GM18519 (cell line): ENCODE measurements around the gene DFFA.
"Not testable (repeated sequence)": the region's sequence is repeated elsewhere in the genome, so short reads cannot be mapped to it uniquely, and the experiment has no call there.

ENCODE experiments used
- ATAC-seq: cut with Tn5 transposase; IDR thresholded peaks from one replicate; pipeline ENCODE4 v1.9.1; 2021; ENCODE audit warnings: mild to moderate bottlenecking, moderate library complexity; ENCODE audit not compliant: unreplicated experiment, low FRiP score

DFFA gene

DNA sequence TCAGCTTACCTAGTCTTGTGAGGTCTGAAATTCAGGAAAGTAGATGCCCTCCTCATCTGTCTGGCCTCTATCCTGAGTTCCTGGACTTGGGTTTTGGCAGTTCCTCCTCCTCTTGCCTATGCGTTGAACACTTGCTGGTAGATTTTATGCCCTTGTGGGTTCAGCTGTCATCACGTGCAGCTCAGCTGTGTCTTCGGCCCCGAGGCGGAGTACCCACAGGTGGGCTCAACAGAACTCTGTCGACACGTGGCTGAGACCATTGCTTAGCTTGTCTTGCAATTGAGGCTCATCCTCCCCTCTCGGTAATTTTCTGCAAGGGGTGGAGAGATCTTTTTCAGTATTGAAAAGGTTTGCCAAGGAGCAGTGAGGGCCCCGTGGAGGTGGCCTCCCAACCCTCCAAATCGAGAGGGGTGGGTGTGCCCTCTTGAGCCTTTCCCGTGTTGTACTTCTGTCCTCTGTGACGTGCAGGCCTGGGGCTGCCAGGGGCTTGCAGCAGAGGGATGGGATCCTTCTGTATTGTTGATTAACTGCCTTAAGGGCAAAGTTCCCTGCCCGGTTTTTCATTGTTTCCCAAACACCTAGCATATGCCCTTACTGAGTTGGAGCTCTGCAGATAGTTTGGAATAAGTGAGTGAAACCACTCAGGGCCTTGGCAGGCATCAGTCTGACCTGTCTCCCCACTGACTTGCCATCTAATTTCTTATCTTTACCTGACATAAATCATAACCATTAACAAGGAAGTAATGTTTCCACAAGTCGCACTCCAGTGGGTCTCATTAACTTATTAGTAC, 39.2 kb downstream of the DFFA start:
- ATAC-seq, result no peak

DNA sequence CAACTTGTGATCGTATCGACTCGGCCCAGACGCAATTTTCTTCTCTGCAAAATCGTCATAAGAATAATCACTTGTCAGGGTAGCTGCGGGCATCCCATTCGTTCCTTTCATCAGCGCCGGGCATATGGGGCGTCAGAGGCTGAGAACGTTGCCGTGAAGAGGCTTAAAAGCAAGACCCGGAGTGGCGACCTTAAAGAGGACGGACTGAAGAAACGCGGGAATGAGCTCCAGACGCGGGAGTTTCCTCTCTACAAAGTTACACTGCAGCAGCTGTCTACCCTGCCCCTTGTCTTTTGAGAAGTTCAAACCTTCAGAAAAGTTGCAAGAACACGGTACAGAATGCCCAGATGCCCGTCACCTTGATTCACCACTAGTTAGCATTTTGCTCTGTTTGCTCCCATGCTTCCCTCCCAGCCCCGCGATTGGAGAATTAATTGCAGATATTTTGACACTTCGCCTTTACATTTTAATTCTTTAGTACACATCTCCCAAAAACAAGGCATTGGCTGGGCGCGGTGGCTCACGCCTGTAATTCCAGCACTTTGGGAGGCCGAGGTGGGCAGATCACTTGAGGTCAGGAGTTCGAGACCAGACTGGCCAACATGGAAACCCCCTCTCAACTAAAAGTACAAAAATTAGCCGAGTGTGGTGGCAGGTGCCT, 41.1 kb downstream of the DFFA start:
- ATAC-seq, result no peak

DNA sequence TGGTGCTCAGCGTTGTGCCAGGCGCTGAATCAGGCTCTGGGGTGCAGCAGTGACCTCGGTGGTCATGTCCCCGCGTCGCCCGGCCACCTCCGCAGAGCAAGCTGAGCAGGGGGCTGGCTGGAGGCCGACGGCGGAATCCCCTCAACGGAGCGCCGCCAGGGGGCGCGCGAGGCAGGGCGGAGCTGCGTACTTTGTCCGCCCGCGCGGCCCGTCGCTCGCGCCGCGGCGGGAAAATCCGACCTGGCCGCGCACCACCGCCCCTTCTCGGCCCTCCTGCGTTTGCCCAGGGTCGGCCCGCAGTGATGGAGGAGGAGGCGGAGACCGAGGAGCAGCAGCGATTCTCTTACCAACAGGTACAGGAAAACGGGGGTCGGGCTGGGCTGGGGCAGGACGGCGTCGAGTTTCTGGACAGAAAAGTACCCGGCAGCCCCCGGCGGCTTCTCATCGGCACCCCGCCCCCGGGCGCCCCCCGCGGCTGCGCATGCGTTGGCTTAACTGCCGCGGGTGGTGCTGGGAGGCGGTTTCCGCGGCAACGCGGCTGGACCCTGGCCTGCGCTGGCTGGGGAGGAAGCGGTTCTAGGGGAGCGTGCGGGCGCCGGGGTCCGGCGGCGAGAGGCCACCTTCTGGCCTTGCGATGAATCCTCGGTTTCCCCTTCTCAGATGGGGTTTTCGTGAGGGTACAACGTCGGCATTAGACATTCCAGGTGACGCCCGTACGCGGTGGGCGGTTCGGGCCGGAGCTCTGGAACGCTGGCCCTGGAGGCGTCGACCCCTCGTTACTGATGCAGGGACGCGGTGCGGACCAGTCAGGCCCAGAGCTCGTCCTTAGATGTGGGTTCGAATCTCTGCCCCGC, 41.9 kb downstream of the DFFA start, which contains the start of gene CENPS:
Gene CENPS (plus strand): TSS at position 218 of the 854 bp plus-strand sequence. CDS start 85 bp downstream, at position 303.
- ATAC-seq, result peak; percentile 63

DNA sequence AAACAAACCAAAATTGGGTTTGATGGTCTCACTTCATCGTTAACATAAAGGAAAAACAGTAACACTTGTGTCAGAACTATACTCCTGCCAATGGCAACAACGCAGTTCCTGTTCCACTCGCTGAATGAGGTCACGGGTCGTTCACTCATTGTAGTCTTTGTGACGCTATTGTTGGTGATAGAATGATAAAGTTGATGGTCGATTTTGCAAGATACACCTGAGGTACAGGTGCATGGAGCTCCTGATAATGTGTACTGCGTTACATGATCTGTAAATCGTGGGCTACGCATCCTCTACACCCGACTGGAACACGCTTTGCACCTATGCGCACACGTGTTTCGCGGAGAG, 42.5 kb downstream of the DFFA start:
- no peak for ATAC-seq

DNA sequence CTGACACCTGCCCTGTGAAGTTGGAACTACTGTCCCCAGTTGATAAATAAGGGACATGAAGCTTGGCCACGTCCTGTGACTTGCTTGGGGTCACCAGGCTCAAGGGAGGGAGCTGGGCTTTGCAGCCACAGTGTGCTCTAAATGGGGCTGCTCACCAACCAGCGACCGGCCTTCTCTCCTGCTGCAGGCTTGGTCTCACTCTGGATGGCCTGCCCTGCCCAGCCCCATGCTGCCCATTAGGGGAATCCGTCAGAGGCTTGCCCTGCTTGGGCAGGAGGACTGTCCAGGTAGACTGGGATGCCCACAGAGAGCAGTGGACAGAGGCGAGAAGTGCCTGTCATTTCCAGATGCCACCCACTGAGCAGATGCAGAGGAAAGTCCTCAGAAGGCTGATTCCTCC, 43.3 kb downstream of the DFFA start:
- no peak for ATAC-seq

DNA sequence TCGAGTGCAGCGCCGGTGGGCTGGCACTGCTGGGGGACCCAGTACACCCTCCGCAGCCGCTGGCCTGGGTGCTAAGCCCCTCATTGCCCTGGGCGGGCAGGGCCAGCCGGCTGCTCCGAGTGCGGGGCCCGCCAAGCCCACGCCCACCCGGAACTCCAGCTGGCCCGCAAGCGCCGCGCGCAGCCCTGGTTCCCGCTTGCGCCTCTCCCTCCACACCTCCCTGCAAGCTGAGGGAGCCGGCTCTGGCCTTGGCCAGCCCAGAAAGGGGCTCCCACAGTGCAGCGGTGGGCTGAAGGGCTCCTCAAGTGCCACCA, 45.8 kb downstream of the DFFA start:
- ATAC-seq, result not testable (repeated sequence)

DNA sequence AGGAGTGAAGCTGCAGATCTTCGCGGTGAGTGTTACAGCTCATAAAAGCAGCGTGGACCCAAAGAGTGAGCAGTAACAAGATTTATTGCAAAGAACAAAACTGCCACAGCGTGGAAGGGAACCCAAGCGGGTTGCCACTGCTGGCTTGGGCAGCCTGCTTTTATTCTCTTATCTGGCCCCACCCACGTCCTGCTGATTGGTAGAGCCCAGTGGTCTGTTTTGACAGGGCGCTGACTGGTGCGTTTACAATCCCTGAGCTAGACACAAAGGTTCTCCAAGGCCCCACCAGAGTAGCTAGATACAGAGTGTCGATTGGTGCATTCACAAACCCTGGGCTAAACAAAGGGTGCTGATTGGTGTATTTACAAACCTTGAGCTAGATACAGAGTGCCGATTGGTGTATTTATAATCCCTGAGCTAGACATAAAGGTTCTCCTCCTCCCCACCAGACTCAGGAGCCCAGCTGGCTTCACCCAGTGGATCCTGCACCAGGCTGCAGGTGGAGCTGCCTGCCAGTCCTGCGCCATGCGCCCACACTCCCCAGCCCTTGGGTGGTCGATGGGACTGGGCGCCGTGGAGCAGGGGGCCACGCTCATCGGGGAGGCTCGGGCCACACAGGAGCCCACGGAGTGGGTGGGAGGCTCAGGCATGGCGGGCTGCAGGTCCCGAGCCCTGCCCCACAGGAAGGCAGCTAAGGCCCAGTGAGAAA, 46.3 kb downstream of the DFFA start:
- not testable (repeated sequence) for ATAC-seq

DNA sequence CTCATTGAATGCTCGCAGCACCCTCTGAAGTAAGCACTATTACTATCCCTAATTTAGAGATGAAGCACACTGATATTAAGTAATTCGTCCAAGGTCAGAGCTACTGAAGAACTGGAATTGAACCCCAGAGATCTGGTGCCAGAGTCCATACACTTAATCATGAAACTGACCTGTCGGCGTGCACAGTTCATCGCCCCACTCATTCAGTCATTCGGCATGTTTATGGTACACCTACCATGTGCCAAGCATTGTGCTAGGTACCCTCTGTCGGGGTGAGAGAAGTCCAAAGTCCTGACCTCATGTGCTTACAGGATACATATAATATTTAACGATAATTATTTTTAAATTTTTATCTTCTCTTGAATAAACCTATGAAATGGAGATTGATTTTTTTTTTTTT, 47.7 kb downstream of the DFFA start:
- no peak for ATAC-seq

DNA sequence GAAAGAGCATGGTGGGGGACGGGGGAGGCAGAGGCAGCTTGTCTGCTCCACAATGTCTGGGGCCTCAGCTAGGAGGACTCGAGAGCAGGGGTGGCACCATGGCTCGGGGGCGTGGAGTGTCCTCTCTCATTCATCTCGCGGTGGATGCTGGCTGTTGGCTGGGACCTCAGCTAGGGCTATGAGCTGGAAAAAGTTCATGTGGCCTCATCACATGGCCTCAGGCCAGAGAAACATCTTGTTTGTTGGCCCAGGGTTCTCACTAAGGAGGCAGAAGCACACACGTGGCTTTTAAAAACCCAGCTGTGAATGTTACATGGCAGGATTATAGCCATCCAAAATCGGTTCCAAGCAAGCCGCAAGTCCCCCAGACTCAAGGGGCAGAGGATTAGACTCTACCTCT, 48.3 kb downstream of the DFFA start:
- no peak for ATAC-seq

DNA sequence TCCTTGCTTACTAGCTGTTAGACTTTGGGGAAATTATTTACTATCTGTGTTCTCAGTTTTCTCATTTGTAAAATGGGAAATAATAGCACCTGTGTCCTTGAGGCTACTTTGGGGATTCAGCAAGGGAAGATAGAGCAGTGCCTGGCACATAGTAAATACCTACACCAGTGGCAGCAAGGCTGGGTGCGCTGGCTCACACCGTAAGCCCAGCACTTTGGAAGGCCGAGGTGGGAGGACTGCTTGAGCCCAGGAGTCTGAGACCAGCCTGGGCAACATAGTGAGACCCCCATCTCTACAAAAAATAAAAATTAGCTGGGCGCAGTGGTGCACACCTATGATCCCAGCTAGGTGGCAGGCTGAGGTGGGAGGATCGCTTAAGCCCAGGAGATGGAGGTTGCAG, 50.7 kb downstream of the DFFA start:
- ATAC-seq, result no peak

DNA sequence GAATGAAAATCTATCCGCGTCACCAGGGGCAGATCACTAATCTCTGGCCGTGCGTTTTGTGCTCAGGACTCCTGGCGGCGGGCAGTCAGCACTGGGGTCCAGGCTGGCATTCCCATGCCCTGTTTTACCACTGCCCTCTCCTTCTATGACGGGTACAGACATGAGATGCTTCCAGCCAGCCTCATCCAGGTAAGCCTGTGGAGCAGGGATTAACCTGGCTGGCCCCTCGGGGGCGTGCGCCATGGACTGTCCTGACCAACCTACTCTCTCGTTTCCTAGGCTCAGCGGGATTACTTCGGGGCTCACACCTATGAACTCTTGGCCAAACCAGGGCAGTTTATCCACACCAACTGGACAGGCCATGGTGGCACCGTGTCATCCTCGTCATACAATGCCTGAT, 53.0 kb downstream of the DFFA start:
- no peak for ATAC-seq

DNA sequence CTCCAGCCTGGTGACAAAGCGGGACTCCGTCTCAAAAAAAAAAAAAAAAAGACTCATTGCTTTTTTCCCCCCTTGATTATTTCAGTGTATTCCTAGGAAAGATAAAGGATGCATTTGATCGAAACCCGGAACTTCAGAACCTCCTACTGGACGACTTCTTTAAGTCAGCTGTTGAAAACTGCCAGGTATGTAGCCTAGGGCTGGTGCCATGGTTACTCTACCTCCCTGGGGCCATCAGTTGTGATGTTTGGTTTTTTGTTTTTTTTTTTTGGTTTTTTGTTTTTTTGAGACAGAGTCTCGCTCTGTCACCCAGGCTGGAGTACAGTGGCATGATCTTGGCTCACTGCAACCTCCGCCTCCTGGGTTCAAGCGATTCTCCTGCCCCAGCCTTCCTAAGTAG, 53.6 kb downstream of the DFFA start:
- ATAC-seq, result not testable (repeated sequence)

DNA sequence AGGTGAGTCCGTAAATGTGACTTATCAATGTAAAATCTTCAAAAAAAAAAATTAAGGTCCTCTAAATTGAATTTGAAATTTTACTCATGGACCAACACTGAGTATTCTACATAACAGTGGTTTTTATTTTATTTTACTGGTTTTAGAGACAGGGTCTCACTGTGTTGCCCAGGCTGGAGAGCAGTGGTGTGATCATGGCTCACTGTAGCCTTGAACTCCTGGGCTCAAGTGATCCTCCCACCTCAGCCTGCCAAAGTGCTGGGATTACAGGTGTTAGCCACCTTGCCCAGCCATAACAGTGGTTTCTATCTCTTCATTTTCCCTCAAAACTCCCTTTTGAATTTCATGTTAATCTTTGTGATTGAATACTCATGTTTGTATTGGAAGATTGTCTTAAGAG, 56.4 kb downstream of the DFFA start:
- not testable (repeated sequence) for ATAC-seq

DNA sequence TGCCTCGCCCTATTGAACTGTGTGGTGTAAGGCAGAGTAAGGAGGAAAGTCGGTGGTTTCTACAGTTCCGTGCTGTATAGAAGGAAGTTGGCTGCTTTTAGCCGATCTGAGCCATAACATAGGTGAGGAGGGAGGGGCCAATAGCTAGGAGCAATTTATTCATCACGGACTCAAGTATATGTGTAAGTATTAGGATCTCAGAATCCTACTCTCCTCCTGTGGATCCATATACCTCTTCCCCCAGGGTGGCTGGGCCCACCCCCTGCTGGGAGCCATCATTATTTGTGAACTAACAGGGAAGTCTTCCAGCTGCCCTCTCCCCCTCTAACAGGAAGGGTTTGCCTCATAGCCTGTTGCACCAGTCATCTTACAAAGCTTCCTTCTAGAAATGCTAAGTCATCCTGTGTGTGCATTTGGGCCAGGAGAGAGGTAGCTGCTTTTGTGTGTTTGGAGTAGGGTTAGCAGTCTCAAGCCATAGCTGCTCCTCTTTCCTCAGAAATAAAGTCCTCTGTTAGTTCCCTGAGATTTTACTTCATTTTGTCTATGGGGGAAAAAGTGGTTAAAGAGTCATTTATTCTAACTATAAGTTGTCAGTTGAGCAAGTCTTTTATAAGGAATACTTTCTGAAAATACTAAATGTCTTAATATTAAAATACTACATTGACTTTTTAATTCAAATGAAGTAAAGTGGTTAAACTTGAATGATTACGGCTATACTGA, 57.0 kb downstream of the DFFA start:
- no peak for ATAC-seq

DNA sequence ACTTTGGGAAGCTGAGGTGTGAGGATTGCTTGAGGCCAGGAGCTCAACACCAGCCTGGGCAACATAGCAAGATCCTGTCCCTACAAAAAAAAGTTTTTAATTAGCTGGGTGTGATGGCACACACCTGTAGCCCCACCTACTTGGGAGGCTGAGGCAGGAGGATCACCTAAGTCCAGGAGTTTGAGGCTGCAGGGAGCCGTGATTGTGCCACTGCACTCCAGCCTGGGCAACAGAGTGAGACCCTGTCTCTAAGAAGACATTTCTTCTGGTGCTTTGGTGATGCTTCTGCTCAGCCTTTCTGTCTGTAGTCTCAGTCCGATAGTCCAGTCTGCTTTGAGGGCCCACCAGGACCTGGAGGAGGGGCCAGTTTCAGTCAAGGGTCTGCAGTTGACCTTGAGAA, 65.1 kb downstream of the DFFA start:
- ATAC-seq, result no peak
